ENCODE data around the gene FAM20B.

- TF ChIP-seq CTCF (conservative IDR thresholded peaks at IDR 0.05; ENCODE audit: low read length), result no peak
- no peak for TF ChIP-seq EZH2phosphoT487 (IDR thresholded peaks at IDR 0.05; ENCODE audit: borderline replicate concordance)
Measured at GRCh38 chr1:179080866-179081686, 55.4 kb downstream of the FAM20B start.
